ENCODE data around the gene NKD2.

GRCh38 chr5:1052641-1053390 is 44.2 kb downstream of the NKD2 start:
- TF ChIP-seq, protein P1, sequence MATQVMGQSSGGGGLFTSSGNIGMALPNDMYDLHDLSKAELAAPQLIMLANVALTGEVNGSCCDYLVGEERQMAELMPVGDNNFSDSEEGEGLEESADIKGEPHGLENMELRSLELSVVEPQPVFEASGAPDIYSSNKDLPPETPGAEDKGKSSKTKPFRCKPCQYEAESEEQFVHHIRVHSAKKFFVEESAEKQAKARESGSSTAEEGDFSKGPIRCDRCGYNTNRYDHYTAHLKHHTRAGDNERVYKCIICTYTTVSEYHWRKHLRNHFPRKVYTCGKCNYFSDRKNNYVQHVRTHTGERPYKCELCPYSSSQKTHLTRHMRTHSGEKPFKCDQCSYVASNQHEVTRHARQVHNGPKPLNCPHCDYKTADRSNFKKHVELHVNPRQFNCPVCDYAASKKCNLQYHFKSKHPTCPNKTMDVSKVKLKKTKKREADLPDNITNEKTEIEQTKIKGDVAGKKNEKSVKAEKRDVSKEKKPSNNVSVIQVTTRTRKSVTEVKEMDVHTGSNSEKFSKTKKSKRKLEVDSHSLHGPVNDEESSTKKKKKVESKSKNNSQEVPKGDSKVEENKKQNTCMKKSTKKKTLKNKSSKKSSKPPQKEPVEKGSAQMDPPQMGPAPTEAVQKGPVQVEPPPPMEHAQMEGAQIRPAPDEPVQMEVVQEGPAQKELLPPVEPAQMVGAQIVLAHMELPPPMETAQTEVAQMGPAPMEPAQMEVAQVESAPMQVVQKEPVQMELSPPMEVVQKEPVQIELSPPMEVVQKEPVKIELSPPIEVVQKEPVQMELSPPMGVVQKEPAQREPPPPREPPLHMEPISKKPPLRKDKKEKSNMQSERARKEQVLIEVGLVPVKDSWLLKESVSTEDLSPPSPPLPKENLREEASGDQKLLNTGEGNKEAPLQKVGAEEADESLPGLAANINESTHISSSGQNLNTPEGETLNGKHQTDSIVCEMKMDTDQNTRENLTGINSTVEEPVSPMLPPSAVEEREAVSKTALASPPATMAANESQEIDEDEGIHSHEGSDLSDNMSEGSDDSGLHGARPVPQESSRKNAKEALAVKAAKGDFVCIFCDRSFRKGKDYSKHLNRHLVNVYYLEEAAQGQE (IDR thresholded peaks at IDR 0.05; ENCODE audit: insufficient read depth in 1 of 2, low read depth in 2 of 2, low read length in 2 of 2): no peak
- TF ChIP-seq FOXP2 (optimal IDR thresholded peaks at IDR 0.05; ENCODE audit: borderline replicate concordance, extremely low read depth, extremely low read length, insufficient read depth): no peak
- TF ChIP-seq POLR2AphosphoS5 (IDR thresholded peaks at IDR 0.05; ENCODE audit: low read depth, low read length): no peak

All from PFSK-1 (cell line).